ENCODE results near the gene SLC39A11.
"Not testable (repeated sequence)": the region's sequence is repeated elsewhere in the genome, so short reads cannot be mapped to it uniquely, and the experiment has no call there.

SLC39A11 gene

DNA sequence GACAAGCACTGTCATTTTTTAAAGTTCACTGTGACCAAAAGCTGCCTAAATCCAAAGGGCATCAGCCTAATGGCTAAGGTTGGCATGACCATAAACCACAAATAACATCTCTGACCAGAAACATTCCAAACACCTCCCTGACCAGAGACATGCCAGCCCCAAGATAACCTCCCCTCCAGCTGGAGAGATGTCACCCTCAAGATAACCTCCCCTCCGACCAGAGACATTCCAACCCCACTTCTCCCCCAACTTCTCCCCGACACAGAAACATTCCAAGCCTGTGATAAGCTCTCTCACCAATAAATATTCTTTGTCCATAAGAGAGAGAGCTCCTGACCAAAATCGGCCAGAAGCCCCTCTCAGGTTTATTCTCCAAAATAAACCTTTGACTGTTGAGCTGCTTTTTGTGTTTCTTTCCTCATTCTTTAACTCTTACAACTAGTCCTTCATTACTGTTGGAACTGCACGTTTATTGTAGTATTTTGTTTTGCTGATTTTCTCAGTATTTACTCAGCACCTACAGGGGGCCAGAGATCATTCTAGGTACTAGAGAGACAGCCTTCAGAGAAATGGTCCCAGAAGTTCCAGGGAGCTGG, 325.6 kb downstream of the SLC39A11 start:
- no peak for DNase-seq

DNA sequence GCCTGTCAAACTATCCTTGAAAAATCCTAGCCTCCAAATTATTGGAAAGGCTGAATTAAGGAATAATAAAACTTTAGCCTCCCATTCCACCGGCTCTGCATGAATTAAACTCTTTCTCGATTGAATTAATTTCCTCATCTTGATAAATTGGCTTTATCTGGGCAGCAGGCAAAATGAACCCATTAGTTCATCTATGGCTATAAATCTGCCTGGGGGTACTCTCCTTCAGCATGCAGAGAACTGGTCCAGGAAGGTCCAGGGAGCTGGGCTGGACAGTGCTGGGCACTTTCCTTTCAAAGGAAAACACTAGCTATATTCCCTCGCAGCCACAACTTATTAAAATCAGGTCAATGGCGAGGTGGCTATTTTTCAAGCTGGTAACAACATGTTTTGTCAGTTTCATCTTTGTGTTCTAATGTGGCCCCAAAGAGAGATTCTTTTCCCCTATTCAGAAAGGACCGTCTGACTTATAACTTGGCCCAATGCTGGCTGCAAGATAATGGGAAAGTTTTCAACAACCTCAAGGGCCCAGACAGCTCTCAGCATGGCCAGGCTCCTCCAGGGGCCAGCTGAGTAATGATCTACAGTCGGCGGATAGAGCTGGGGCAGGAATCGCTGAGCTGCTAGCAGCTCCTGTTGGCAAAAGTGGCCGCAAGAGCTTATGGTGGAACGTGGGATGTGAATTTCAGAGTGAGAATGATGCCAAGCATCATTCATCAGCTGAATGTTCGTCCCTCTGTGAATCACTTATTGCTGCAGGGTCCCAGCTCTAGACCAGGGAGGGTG, 326.9 kb downstream of the SLC39A11 start:
- no peak for DNase-seq

DNA sequence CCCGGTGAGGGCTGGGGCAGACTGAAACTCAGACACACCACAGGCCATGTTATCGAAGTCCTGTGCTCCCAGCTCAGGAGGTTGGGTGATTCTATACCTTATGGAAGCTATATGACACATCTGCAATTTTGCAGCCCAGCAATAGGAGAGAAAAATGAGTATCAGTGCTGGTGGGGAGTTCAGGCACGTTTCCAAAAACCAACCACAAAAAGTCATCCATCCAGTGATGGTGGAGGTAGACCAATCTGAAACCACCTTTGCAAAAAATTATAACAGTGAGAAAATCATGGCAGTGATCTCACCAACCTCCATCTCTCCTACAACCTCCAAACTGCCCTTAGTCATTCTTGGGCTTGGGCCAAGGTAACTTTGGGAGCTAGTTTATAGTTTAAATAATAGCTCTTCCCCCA, 327.9 kb downstream of the SLC39A11 start:
- DNase-seq = no peak

DNA sequence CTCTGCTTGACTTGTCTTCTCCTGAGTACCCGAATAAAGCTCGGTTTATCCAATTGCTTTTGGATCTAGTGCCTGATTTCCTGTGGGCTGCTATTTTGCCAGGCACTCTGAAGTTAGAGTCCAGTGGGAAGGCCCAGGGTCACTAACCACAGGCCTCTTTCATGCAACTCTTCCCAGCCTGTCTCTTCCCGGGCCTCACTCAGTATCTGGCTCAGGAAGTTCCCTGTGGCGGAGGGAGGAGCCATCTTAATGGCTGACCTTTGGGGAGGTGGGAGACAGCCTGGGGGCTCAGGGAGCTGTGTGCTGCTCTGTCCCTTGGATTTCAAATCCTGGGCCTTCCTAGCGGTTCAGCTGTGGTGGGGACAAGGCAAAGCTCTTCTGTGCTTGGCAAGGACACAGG, 328.5 kb downstream of the SLC39A11 start:
- no peak for DNase-seq

DNA sequence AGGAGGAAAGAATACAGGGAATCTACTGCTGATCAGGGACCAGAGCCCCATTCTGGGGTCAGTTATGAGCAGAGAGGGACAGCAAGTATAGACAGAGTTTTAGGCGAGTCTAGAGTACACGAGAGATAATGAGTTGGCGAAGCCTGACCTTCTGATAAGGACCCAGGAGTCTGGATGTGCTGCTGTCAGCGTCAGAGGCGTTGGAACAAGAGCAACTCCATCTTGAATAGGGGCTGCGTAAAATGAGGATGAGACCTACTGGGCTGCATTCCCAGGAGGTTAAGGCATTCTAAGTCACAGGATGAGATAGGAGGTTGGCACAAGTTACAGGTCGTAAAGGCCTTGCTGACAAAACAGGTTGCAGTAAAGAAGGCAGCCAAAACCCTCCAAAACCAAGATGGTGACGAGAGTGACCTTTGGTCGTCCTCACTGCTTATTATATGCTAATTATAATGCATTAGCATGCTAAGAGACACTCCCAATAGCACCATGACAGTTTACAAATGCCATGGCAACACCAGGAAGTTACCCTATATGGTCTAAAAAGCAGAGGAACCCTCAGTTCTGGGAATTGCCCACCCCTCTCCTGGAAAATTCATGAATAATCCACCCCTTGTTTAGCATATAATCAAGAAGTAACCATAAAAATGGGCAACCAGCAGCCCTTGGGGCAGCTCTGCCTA, 330.5 kb downstream of the SLC39A11 start:
- not testable (repeated sequence) for DNase-seq

DNA sequence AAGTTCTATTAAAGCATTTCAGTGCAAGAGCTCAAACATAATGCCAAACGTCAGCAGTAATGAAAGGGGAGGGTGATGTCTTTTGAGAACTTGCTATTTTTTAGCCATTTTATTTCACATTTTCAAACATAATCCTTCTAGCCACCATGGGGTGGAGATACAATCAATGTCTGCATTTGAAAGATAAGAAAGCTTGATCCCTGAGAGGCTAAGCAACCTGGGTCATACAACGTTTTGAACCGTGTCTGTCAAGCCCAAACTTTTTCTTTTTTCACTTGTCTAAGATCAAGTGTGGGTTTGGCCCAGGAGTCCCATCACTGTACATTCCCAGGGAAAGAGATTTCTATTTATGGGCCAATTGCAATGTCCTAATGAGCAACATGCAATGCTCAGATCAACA, 331.1 kb downstream of the SLC39A11 start:
- DNase-seq = no peak

DNA sequence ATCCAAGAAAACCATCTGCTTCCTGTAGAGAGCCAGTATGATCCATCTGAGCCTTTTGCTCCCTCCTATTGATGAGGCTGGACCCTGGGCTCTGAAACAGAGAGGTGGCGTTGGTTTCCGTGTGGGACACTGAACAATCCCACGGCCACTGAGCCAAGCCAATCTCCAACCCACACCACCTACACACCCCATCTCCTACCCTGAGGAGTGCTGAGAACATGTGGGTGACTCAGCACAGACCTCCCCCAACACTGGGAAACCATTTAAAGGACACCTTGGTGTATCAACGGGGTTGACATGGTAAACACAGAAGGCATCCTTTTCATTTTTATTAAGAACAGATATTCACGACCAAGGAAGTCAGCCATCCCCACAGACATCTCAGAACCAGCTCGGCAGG, 332.1 kb downstream of the SLC39A11 start:
- DNase-seq = no peak

DNA sequence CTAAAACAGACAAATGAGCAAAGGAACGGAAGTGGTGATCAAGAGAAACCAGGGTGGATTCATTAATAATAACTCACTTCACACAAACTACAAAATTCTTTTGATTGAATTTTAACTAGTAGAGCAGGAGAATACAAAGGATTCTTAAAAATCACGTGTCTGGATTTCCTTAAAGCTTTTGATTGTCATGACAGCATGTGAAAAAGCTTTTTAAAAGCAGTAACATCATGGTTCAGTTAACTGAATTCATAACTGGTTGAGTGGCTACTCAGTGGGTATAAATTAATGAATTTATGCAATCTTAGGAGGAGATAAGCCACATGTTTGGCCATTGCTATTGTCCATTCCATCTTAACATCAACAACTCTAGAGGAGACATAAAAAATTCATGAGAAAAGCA, 333.2 kb downstream of the SLC39A11 start:
- no peak for DNase-seq

DNA sequence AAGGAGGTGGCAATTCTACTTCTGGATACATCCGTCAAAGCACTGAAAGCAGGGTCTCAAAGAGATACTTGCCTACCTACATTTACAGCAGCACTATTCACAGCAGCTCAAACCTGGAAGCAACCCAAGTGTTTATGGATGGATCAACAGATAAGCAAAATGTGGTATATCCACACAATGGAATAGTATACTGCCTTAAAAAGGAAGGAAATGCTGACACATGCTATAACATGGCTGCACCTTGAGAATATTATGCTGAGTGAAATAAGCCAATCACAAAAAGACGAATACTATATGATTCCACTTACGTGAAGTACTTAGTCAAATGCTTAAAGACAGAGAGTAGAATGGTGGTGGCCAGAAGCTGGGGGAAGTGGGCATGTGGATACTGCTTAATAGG, 336.2 kb downstream of the SLC39A11 start:
- DNase-seq = no peak

DNA sequence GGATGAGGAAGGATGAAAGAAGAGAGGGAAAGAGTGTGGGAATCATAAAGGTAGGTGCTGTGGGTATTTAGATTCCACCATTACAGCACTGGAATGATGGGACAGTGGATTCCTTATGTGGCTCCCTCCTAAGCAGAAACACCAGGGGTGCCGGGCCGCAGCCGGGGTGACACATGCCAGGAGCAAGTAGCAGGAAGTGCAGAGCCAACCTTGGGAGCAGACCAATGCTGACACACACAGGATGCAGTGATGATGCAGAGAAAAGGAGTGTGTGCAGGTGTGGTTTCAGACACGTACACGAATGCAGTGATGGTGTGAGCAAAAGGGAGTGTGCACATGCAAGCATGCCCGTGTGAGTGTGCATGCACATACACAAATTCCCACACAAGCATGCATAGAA, 338.0 kb downstream of the SLC39A11 start:
- no peak for DNase-seq

DNA sequence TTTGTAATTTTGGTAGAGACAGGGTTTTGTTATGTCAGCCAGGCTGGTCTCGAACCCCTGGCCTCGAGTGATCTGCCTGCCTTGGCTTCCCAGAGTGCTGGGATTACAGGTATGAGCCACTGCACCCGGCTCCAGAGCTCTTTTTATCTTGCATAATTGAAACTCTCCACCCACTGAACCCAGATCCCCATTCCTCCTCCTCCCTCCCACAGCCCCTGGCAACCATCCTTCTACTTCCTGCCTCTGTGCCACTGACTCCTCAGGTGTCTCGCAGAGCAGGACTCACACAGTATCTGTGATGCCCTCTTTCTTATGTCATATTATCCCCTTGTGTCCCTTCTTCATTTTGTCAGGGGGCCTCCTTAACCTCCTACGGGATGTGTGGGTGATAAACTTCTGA, 340.7 kb downstream of the SLC39A11 start:
- DNase-seq = no peak

DNA sequence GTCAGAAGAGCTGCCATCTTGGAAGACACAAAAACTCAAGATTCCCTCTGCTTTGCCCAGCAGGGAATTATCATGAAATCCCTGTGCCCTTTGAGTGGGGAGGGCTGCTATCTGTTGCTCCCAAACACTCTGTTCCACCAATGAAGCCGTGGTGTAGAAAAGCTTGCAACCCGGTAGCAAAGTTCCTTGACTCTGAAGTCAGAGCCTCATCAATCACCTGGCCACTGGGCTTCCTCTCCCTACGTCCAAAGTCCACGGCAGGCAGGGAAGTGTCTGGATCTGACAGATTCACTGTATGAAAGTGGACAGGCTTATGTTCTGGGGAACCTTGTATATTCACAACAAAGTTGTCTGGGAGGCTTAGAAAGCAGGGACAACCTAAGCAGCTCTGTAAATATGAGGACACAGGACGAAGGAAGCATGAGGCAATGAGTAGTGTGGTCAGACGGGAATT, 343.3 kb downstream of the SLC39A11 start:
- DNase-seq = no peak

DNA sequence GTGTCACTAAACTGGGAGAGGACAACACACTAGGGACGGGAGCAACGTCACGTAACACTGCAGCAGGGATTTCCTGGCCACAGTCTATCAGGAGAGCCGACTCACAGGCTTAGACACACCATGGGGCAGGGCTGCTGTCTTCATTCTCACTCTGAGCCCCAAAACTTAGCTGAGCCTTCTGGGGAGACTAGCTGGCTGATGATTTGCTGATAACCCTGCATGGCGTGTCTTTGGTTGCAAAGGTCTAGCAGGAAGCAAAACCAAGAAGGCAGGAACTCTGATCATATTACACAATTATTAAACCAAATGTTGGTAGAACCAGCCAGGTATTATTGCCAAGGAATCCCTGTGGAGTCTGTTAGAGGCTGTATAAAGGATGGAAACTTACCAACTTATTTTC, 345.0 kb downstream of the SLC39A11 start:
- DNase-seq = no peak

DNA sequence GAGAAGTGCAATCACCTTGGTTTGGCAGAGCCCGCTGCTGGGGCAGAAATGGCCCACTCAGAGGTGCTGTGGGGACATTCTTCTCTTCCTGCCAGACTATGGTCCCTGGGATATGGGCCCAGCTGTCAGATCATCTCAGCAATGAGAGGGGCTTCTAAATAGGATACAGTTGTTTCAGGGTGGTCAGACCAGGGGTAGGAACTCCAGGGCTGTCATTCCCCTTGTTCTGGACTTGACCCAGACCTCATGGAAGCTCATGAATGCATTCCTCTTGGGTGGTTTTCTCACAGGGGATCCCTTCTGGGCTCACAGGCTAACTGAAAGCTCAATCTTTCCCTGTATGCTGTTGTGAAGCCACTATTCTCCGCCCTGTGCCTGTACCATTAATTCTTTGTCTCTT, 347.2 kb downstream of the SLC39A11 start:
- DNase-seq = no peak

DNA sequence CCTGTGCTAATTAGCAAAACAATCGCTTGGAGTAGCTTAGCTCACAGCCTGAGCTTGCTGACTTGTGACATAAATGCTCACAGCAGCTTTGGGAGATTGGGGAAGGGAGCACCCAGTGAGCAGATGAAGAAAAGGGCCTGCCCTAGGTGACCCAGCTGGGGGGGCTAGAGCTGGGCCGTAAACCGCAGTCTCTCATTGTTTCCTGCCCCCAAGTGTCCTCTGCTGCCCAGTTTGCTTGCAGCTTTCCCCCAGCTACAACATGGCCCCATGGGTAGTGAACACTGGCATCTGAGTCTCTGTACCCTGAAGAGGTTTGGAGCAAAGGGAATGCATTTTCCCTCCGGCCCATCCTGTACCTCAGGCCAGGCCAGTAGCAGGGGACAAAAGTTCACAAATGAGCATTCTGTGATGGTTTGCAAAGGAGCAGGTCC, 349.4 kb downstream of the SLC39A11 start:
- DNase-seq = peak; percentile 20

DNA sequence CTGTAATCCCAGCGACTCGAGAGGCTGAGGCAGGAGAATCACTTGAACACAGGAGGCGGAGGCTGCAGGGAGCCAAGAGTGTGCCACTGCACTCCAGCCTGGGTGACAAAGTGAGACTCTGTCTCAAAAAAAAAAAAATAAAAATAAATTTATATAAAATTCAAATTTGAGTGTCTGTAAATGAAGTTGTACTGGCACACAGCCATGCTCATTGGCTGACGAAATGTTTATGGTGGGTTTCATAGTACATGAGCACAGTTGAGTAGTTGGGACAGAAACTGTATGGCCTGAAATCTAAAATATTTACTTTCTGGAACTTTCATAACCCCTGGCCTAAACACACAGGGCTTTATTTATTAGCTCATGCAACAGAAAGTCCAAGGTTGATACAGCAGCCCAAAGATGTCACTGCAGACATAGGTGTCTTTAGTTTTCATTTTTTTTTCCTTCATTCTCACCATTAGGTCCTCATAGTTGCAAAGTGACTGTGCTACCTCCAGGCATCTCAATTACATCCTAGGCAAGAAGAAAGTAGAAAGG, 355.3 kb downstream of the SLC39A11 start:
- no peak for DNase-seq

DNA sequence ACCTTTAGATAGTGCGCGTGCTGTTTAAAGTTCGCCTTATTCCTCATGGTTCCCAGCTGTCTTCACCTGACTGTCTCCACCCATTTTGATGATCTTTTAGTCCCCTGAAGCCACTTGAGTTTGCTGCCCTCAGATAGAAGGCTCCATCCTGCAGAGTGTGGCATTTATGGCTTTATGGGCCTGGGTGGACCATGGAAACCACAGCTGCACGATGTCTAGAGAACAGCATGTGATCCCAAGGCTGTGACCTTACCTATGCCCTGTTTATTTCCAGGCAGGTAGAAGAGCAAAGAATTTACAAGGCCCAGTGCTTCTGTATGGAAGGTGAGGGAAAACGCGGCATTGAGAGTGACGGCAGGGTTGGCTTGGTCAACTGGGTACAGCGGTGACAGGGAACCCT, 356.9 kb downstream of the SLC39A11 start:
- no peak for DNase-seq

DNA sequence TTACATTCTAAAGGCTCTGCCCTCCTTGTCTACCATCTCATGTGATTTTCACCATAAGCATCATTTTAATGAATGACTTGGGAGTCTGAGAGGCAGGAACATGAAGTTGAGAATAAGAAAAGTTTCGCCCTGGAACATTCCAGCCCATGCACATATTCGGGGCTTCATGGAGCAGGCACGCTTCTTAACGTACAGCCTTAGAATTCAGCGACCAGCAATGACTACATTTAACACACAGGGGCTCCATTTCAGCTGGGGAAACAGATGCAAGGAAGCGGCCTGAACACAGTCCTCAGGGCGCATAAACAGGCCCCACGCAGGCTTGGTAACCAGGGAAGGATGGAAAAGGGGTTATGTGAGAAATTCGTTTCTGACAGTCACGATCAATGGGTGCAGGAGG, 357.4 kb downstream of the SLC39A11 start:
- DNase-seq = no peak

DNA sequence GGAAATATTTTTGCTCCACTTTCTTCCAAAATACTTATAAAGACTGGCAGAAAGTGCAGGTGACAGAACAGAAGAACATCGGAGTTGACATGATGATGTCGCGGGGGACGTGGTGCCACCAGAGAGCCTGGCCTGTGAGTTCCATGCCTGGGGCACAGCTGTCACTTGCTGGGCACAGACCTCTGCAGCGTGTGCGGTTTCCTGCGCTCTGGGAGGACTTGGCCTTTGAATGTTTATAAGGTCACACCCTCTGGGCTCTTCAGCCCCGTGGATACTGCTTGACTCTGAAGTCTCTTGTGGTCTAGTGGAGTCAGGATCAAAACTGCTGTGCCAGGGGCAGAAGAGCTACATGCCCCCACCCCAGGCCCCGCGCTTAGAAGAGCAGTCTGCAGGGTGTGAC, 357.9 kb downstream of the SLC39A11 start:
- no peak for DNase-seq

DNA sequence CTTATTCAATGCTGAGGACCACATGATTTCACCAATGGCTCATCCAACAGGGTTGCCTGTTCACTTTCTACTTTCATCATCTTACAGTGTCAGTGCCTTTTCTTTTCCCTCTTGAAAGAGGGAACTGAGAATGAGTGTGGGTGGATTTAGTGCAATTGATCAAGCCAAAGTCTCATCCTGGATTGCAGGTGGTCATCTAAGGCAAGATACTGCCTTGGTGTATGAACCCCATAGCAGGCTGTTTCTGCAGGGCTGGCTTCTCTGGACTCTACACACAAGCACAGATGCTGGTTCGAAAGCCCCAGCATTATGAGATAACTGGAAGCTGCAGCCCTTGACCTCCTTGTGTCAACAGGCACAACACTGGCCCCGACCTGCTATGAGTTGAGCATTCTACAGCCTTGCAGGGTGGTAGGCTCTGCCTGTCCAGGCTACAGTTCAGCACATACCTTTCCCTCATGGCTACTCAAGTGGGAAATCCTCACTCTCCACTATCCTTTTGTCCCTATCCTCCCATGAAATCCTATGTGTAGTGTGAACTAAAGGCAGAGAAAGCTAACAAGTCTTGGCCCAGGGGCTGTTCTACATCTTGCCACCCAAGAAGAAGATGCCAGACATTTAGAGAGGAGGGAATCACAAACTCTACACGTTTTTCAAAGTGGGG, 358.7 kb downstream of the SLC39A11 start:
- DNase-seq = no peak

DNA sequence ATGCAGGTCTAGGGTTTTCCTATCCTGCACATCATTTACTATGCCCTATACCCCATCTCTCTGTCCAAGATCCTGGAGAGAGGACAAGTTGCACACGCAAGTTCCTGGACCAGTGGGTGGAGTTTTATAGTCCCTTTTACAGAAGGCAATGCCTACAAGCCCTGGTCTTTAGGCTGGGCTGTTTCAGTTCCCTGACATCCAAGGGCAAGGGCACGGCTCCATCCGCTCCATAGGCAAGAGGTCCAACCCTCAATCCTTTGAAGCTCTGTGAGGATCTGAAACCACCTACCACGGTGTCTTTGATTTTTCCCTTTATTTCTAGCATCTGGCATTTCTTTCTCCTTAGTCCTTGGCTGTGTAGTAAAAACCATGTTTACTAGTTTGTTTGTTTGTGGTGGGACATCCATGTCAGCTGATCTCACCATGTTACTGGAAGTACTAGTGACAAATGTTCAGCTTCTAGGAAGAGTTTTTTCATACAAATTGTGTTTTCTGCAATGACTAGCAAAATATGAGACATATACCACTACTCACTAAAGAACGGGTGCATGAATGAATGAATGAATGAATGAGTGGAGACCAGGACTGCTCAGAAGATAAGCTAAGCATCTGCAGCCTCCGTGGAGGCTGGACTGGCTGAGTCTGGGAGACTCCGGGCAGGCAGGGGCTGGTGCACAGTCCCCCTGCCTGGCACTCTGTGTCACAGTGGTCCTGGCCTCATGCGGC, 359.4 kb downstream of the SLC39A11 start:
- DNase-seq = no peak

DNA sequence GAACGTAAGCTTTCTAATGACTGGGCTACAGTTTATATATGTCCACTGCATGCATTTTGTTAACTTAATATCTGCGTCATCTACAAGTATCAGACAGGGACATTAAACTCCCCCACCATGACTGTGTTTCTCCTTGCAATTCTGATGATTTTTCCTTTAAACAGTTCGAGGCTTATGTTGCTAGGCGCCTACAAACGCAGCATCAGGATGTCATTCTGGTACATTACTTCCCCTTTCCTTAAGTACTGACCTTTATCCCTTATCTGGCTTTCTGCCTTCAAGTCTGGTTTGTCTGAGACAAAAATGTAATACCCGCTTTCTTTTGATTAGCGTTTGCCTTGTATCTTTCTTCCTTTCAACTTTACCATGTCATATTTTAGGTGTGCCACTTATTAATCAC, 362.4 kb downstream of the SLC39A11 start:
- peak; percentile 52 for DNase-seq

DNA sequence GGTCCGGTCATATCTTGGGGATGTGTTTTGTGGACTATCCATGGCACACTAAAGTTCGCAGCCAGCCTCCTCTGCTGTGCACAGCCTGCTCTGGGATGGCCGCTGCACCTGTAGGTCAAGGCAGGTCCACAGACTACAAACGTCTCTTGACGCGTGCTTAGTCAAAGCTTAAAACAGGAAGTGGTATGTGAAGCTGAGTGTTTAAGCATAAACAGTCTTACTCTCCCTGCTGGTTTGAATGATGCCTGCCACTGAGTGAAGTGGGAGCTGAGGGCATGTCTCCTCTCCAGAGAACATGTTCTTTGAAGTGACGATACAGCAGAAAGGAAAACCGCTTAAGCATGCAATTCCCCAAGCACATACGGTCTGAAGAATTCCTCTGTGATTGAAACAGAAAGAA, 365.6 kb downstream of the SLC39A11 start:
- no peak for DNase-seq

All from NCI-H82 (cell line).